OCI-LY7 (cell line): ENCODE results near the gene ZBTB11.
A peak's percentile ranks its signal among the peaks of the same experiment; 100 is the strongest.

ENCODE experiments used
- EZH2phosphoT487 ChIP-seq: fragments of 200-600 bp; sonication (generic); IDR thresholded peaks from 2 replicates; pipeline ENCODE4 v1.6.1; 2018; ENCODE audit warnings: low read depth, borderline replicate concordance, mild to moderate bottlenecking, mixed run types, antibody characterized with exemption, low read length, moderate library complexity, mixed read lengths
- TF ChIP-seq, protein P1 (sequence below): fragments of 200-600 bp; sonication (generic); conservative IDR thresholded peaks from 2 replicates; pipeline ENCODE4 v1.5.1; 2014; ENCODE audit warnings: mild to moderate bottlenecking, antibody characterized with exemption, low read length, moderate library complexity, mixed read lengths

DNA sequence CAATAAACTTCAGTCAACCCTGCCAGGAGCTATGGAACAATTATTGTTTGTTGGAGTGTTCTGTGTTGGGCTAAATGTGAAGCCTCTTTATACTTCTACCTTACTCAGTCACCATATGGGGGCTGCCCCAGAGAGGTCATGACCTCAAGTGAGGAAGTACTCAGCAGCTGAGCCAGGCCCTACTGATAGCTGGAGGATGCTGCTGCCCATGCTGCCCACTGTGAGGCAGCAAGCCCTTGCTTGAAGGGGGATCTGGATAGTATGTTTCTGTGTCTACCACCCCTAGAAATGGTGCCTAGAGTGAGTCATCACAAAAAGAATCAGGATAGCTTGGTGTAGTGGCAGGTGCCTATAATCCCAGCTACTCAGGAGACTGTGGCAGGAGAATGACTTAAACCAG, 14.0 kb upstream of the ZBTB11 start:
- TF ChIP-seq, protein P1, sequence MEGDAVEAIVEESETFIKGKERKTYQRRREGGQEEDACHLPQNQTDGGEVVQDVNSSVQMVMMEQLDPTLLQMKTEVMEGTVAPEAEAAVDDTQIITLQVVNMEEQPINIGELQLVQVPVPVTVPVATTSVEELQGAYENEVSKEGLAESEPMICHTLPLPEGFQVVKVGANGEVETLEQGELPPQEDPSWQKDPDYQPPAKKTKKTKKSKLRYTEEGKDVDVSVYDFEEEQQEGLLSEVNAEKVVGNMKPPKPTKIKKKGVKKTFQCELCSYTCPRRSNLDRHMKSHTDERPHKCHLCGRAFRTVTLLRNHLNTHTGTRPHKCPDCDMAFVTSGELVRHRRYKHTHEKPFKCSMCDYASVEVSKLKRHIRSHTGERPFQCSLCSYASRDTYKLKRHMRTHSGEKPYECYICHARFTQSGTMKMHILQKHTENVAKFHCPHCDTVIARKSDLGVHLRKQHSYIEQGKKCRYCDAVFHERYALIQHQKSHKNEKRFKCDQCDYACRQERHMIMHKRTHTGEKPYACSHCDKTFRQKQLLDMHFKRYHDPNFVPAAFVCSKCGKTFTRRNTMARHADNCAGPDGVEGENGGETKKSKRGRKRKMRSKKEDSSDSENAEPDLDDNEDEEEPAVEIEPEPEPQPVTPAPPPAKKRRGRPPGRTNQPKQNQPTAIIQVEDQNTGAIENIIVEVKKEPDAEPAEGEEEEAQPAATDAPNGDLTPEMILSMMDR: peak; percentile 29; the same call in 1 of the 2 replicates
- no peak for TF ChIP-seq EZH2phosphoT487
